DOHH2 (cell line): ENCODE results near the gene SOX3.

Experiments
- CTCF ChIP-seq: fragments of 200-600 bp; sonication (generic); IDR thresholded peaks from one replicate; pipeline ENCODE4 v1.5.1; 2014; ENCODE audit warnings: antibody characterized with exemption, mild to moderate bottlenecking, low read depth, low read length; ENCODE audit not compliant: poor library complexity, severe bottlenecking
- EZH2phosphoT487 ChIP-seq: fragments of 200-600 bp; sonication (generic); IDR thresholded peaks from 2 replicates; pipeline ENCODE4 v1.6.1; 2017; ENCODE audit warnings: borderline replicate concordance, mild to moderate bottlenecking, antibody characterized with exemption, low read length, moderate library complexity, mixed read lengths

GRCh38 chrX:140500441-140500840 is 4.4 kb downstream of the SOX3 start:
- TF ChIP-seq CTCF = no peak
- no peak for TF ChIP-seq EZH2phosphoT487
